GM23338 (cell line): Measurements from ENCODE around the gene TICRR. TPM values are rescaled to one million over a fixed set of nuclear protein-coding genes. Genes with fewer than 3 reads are reported as not detected.

ENCODE experiments used
- ATAC-seq: fragments of 200-7000 bp; cut with Tn5 transposase; 3 replicates; pipeline ENCODE4 v1.9.1; 2020
- DNase-seq: peaks from one replicate; pipeline ENCODE4 v3.0.0-alpha.2; 2015; ENCODE audit warnings: low spot score
- H2AFZ ChIP-seq: fragments of 200-600 bp; sonication (generic); 2 replicates; pipeline ENCODE4 v1.8.0; 2016; ENCODE audit warnings: antibody characterized with exemption, mild to moderate bottlenecking, moderate library complexity
- H3F3A ChIP-seq: fragments of 200-600 bp; sonication (generic); replicated peaks from 2 replicates; pipeline ENCODE4 v1.8.0; 2017; ENCODE audit warnings: antibody characterized with exemption, mixed run types, low read depth
- H3K27ac ChIP-seq: fragments of 200-600 bp; sonication (generic); 2 replicates; pipeline ENCODE4 v1.6.1; 2016; ENCODE audit warnings: low read depth
- H3K27me3 ChIP-seq: fragments of 200-600 bp; sonication (generic); 2 replicates; pipeline ENCODE4 v1.8.0; 2016; ENCODE audit warnings: mild to moderate bottlenecking, mixed run types, moderate library complexity; ENCODE audit not compliant: insufficient read depth
- H3K36me3 ChIP-seq: fragments of 200-600 bp; sonication (generic); 2 replicates; pipeline ENCODE4 v1.8.0; 2016; ENCODE audit warnings: mild to moderate bottlenecking; ENCODE audit not compliant: insufficient read depth
- H3K4me1 ChIP-seq: fragments of 200-600 bp; sonication (generic); 2 replicates; pipeline ENCODE4 v1.8.0; 2016; ENCODE audit warnings: mild to moderate bottlenecking, moderate library complexity; ENCODE audit not compliant: insufficient read depth
- H3K4me2 ChIP-seq: fragments of 200-600 bp; sonication (generic); 2 replicates; pipeline ENCODE4 v1.7.1; 2017; ENCODE audit warnings: mixed run types
- H3K4me3 ChIP-seq: fragments of 200-600 bp; sonication (generic); 2 replicates; pipeline ENCODE4 v1.6.1; 2016; ENCODE audit warnings: mixed run types
- H3K79me2 ChIP-seq: fragments of 200-600 bp; sonication (generic); replicated peaks from 2 replicates; pipeline ENCODE4 v1.8.0; 2017; ENCODE audit warnings: mild to moderate bottlenecking; ENCODE audit not compliant: insufficient read depth
- H3K9me2 ChIP-seq: fragments of 200-600 bp; sonication (generic); 2 replicates; pipeline ENCODE4 v1.8.0; 2017; ENCODE audit not compliant: insufficient read depth
- H4K20me1 ChIP-seq: fragments of 200-600 bp; sonication (generic); replicated peaks from 2 replicates; pipeline ENCODE4 v1.8.0; 2017; ENCODE audit warnings: mild to moderate bottlenecking; ENCODE audit not compliant: insufficient read depth
- H3K27ac Mint-ChIP-seq: 2 replicates; pipeline ENCODE4 v1.8.0; 2020; ENCODE audit warnings: inconsistent platforms, mild to moderate bottlenecking, moderate library complexity, mixed read lengths
- H3K27me3 Mint-ChIP-seq: 3 replicates; pipeline ENCODE4 v1.8.0; 2022; ENCODE audit warnings: low read depth, mild to moderate bottlenecking, moderate library complexity, mixed read lengths, inconsistent platforms; ENCODE audit not compliant: insufficient read depth, poor library complexity
- H3K36me3 Mint-ChIP-seq: 3 replicates; pipeline ENCODE4 v1.8.0; 2021; ENCODE audit warnings: low read depth, mild to moderate bottlenecking, inconsistent platforms, moderate library complexity, mixed read lengths
- H3K4me1 Mint-ChIP-seq: 3 replicates; pipeline ENCODE4 v1.8.0; 2020; ENCODE audit warnings: mild to moderate bottlenecking, inconsistent platforms, mixed read lengths
- H3K4me3 Mint-ChIP-seq: 3 replicates; pipeline ENCODE4 v1.8.0; 2021; ENCODE audit warnings: moderate library complexity, mild to moderate bottlenecking, inconsistent platforms, mixed read lengths
- H3K9me3 Mint-ChIP-seq: 3 replicates; pipeline ENCODE4 v1.8.0; 2020; ENCODE audit warnings: moderate library complexity, mild to moderate bottlenecking, inconsistent platforms, mixed read lengths
- CREB1 ChIP-seq: fragments of 250-450 bp; sonication (Bioruptor Pico); IDR thresholded peaks from 2 replicates; pipeline ENCODE4 v1.5.0; 2020; ENCODE audit warnings: low read depth, mild to moderate bottlenecking, moderate library complexity
- CTCF ChIP-seq, 2 experiments: fragments of 200-600 bp in 1 of 2; sonication (generic) in 1 of 2; conservative IDR thresholded peaks; 2 replicates each; pipeline versions ENCODE4 v1.5.1 to v1.6.1; 2016 to 2017; ENCODE audit warnings: antibody characterized with exemption in 2 of 2, low read depth in 2 of 2, mild to moderate bottlenecking in 2 of 2, moderate library complexity in 1 of 2
- ETS1 ChIP-seq: IDR thresholded peaks from 2 replicates; pipeline ENCODE4 v1.6.1; 2016; ENCODE audit warnings: antibody characterized with exemption
- EZH2 ChIP-seq: fragments of 200-600 bp; sonication (generic); IDR thresholded peaks from one replicate; pipeline ENCODE4 v1.8.0; 2017; ENCODE audit warnings: antibody characterized with exemption, mild to moderate bottlenecking, low read depth; ENCODE audit not compliant: unreplicated experiment
- EZH2phosphoT487 ChIP-seq: fragments of 200-600 bp; sonication (generic); IDR thresholded peaks from one replicate; pipeline ENCODE4 v1.8.1; 2018; ENCODE audit warnings: antibody characterized with exemption; ENCODE audit not compliant: unreplicated experiment
- JUNB ChIP-seq: IDR thresholded peaks from one replicate; pipeline ENCODE4 v1.6.1; 2016; ENCODE audit warnings: antibody characterized with exemption; ENCODE audit not compliant: unreplicated experiment
- NANOG ChIP-seq: IDR thresholded peaks from 2 replicates; pipeline ENCODE4 v1.6.1; 2016; ENCODE audit warnings: antibody characterized with exemption, borderline replicate concordance
- POLR2AphosphoS5 ChIP-seq: IDR thresholded peaks from 2 replicates; pipeline ENCODE4 v1.6.1; 2016; ENCODE audit warnings: antibody characterized with exemption, low read depth
- REST ChIP-seq: IDR thresholded peaks from one replicate; pipeline ENCODE4 v1.6.1; 2018; ENCODE audit warnings: antibody characterized with exemption; ENCODE audit not compliant: unreplicated experiment
- STAT1 ChIP-seq: IDR thresholded peaks from one replicate; pipeline ENCODE4 v1.6.1; 2016; ENCODE audit warnings: antibody characterized with exemption; ENCODE audit not compliant: unreplicated experiment
- ZNF114 ChIP-seq: fragments of 250-450 bp; sonication (Bioruptor Pico); IDR thresholded peaks from 2 replicates; pipeline ENCODE4 v1.5.0; 2020; ENCODE audit warnings: mild to moderate bottlenecking, moderate library complexity
- ZNF331 ChIP-seq: fragments of 250-450 bp; sonication (Bioruptor Pico); IDR thresholded peaks from 2 replicates; pipeline ENCODE4 v1.5.0; 2020; ENCODE audit warnings: low read depth, mild to moderate bottlenecking, moderate library complexity
- ZNF462 ChIP-seq: fragments of 250-450 bp; sonication (Bioruptor Pico); IDR thresholded peaks from 2 replicates; pipeline ENCODE4 v1.5.0; 2020; ENCODE audit warnings: mild to moderate bottlenecking, moderate library complexity
- polyA plus RNA-seq: library from polyadenylated mRNA; unstranded; fragments of >200 nt; fragmentation: Nextera tagmentation; extraction: Ambion mirVana; gene quantifications from 2 replicates; pipeline ENCODE4 v1.2.1, GENCODE V29; 2016
- total RNA-seq: library from RNA; depleted of rRNA; stranded (reverse); fragments of >200 nt; shearing (Covaris generic); gene quantifications from 2 replicates; pipeline ENCODE4 v1.2.3, GENCODE V29; 2014

The TICRR gene
- total and polyA plus RNA-seq, 2 experiments from 2014 or later: 11.2 to 42.3 TPM

GRCh38 chr15:89591834-89592233 is 16.6 kb downstream of the TICRR start:
- Mint-ChIP-seq H3K27ac (no peak overlapping the region), H3K36me3 (peaks cover 60% of the 10 kb centered on the region), H3K9me3 (no peaks in the 10 kb centered on the region), H3K27me3 (no peaks in the 10 kb centered on the region), H3K4me1 (no peaks in the 10 kb centered on the region), H3K4me3 (no peak overlapping the region)
- Histone ChIP-seq H3F3A (no peaks in the 10 kb centered on the region), H3K27me3 (no peaks in the 10 kb centered on the region), H3K27ac (no peak overlapping the region), H4K20me1 (peaks cover 44% of the 10 kb centered on the region), H3K9me2 (no peaks in the 10 kb centered on the region), H3K79me2 (peaks cover 49% of the 10 kb centered on the region), H3K4me2 (no peak overlapping the region), H3K4me3 (no peak overlapping the region), H3K36me3 (peaks cover 88% of the 10 kb centered on the region), H3K4me1 (no peaks in the 10 kb centered on the region), H2AFZ (no peak overlapping the region)
- DNase-seq (no peak), ATAC-seq (no peak)
- no peak for TF ChIP-seq ZNF331 (CRISPR knock-in tag)
- no peak for TF ChIP-seq ETS1
- no peak for TF ChIP-seq JUNB
- no peak for TF ChIP-seq ZNF114 (CRISPR knock-in tag)
- TF ChIP-seq EZH2phosphoT487: no peak
- TF ChIP-seq POLR2AphosphoS5: no peak
- TF ChIP-seq NANOG: no peak
- TF ChIP-seq ZNF462: no peak
- TF ChIP-seq CREB1: no peak
- no peak for TF ChIP-seq STAT1
- no peak for TF ChIP-seq CTCF (conservative IDR thresholded peaks at IDR 0.05; ENCODE audit: low read depth in 2 of 2)
- TF ChIP-seq EZH2: no peak
- TF ChIP-seq REST: no peak
